ENCODE measurements around the gene NMT1. TPM values are rescaled to one million over a fixed set of nuclear protein-coding genes. Genes with fewer than 3 reads are reported as not detected.
A peak's percentile ranks its signal among the peaks of the same experiment; 100 is the strongest.

Gene NMT1
- total and polyA plus RNA-seq, 2 of the 13 experiments (the other 11 are each of a cell fraction or from before 2014, with no cell fraction given) = 75.7 to 142 TPM

- peak within 1 kb of the TSS; percentile 97 for H3K4me2 ChIP-seq (ENCODE audit: low read depth, low read length)
- POLR2A ChIA-PET = interaction anchor here (1.4 to 1.7 kb wide), 3 partner anchors 17 to 71 kb away, joined by 4 to 14 read pairs (median 11); partner anchors contain the start of genes HEXIM1, HEXIM2 and NMT1
- in situ Hi-C loops (cut with HindIII; ENCODE audit: extremely low pct_ligation_motif_present, low pct_unique_long_range_greater_than_20kb) (loop anchor here (5.0 to 10.0 kb wide), 2 partner anchors 35 to 243 kb away; no protein-coding TSS in a partner anchor), intact Hi-C loops (cut with micrococcal nuclease; ENCODE audit: unreplicated experiment) (loop anchor here (2.0 kb wide), 1 partner anchor 33 kb away; no protein-coding TSS in a partner anchor)
- H3K36me3 ChIP-seq (replicated peaks in 1 of 2; ENCODE audit: control insufficient read depth in 1 of 2, insufficient read depth in 2 of 2, low read length in 2 of 2) = no peaks in the 10 kb centered on the region
- H4K20me1 ChIP-seq (ENCODE audit: insufficient read depth, low read length) = no peaks in the 10 kb centered on the region
- DNase-seq (ENCODE audit: low spot score) (no peak), ATAC-seq (no peak), FAIRE-seq (no peak)
- H3K79me2 ChIP-seq (ENCODE audit: insufficient read depth, low read length) = peaks cover 20% of the 10 kb centered on the region
- CTCF ChIA-PET (ENCODE audit: low intra/inter-chr PET ratio, low total read pairs) = interaction anchor here (0.7 to 4.9 kb wide), 10 partner anchors 10 to 212 kb away, joined by 3 to 303 read pairs (median 4); no protein-coding TSS in a partner anchor
- H3K27ac ChIP-seq (ENCODE audit: extremely low read length, insufficient read depth, low read length) = peak within 1 kb of the TSS; percentile 65
- H2AFZ ChIP-seq (ENCODE audit: low read length) = no peak within 1 kb of the TSS
- H3K9me3 ChIP-seq (ENCODE audit: low read length) = no peaks in the 10 kb centered on the region
- WGBS (ENCODE audit: low lambda C conversion rate) = 1% methylated on average over 20 of the region's 36 CpGs
- peak within 1 kb of the TSS; percentile 83 to 95 (median 92) for H3K4me3 ChIP-seq (replicated peaks in 1 of 3; ENCODE audit: insufficient read depth in 1 of 3, low read depth in 2 of 3, low read length in 3 of 3)
- peak within 1 kb of the TSS; percentile 75 for H3K9ac ChIP-seq (ENCODE audit: insufficient read depth, low read depth, low read length)
- peaks cover 66% of the 10 kb centered on the region for H3K4me1 ChIP-seq (ENCODE audit: insufficient read depth, low read length)
- no TSS peak for BruUV-seq (replicated peaks)
- H3K27me3 ChIP-seq (ENCODE audit: control insufficient read depth in 1 of 2, insufficient read depth in 2 of 2, low read length in 2 of 2) = no peaks in the 10 kb centered on the region
- TF ChIP-seq HES4 (CRISPR knock-in tag; IDR thresholded peaks at IDR 0.05; ENCODE audit: borderline replicate concordance) (0 out of 2 replicates have a peak, but pooled peaks have one; percentile 3), TMF1 (CRISPR knock-in tag; IDR thresholded peaks at IDR 0.05; ENCODE audit: low read depth) (peak; percentile 26; the same call in 1 of the 2 replicates), CHD2 (IDR thresholded peaks at IDR 0.05; ENCODE audit: low read depth, low read length) (0 out of 2 replicates have a peak, but pooled peaks have one; percentile 1), BRF2 (CRISPR knock-in tag; IDR thresholded peaks at IDR 0.05) (no peak), EEA1 (CRISPR knock-in tag; IDR thresholded peaks at IDR 0.05; ENCODE audit: borderline replicate concordance) (no peak), ZNF598 (CRISPR knock-in tag; IDR thresholded peaks at IDR 0.05; ENCODE audit: borderline replicate concordance) (no peak), SP2 (CRISPR knock-in tag; IDR thresholded peaks at IDR 0.05) (no peak), HCFC1 (IDR thresholded peaks at IDR 0.05; ENCODE audit: low read depth, low read length) (no peak), HNF4G (IDR thresholded peaks at IDR 0.05; ENCODE audit: borderline replicate concordance, low read depth, low read length) (no peak), HNF4G (CRISPR knock-in tag; IDR thresholded peaks at IDR 0.05; ENCODE audit: borderline replicate concordance, low read depth) (no peak), CEBPZ (IDR thresholded peaks at IDR 0.05; ENCODE audit: low read length) (no peak), ZNF276 (CRISPR knock-in tag; IDR thresholded peaks at IDR 0.05; ENCODE audit: low read depth) (no peak), DMAP1 (CRISPR knock-in tag; IDR thresholded peaks at IDR 0.05) (no peak), AKNA (CRISPR knock-in tag; IDR thresholded peaks at IDR 0.05; ENCODE audit: borderline replicate concordance) (no peak)
Measured at GRCh38 chr17:45132320-45132571, 71.1 kb downstream of the NMT1 start, which contains the start of gene PLCD3. PLCD3 (minus strand) TSS chr17:45132515; CDS start chr17:45132410, 105 bp downstream.

All from HepG2 (cell line).